Peyer's patch (tissue), 4 donors: ENCODE results near the gene ISLR2.

Source experiments
- POLR2A ChIP-seq, 2 donors: fragments of 450-650 bp; IDR thresholded peaks; one replicate each; pipeline ENCODE4 v1.5.1; 2017; ENCODE audit warnings: antibody characterized with exemption in 2 of 2, mild to moderate bottlenecking in 2 of 2, moderate library complexity in 2 of 2
- TF ChIP-seq, protein P1 (sequence below), 6 experiments: fragments of 450-650 bp in 4 of 6; fragments of 200-600 bp in 2 of 6; sonication (generic) in 1 of 6; IDR thresholded peaks; one replicate each; pipeline ENCODE4 v1.5.1; 2017 to 2019; ENCODE audit warnings: antibody characterized with exemption in 6 of 6, mild to moderate bottlenecking in 3 of 6, moderate library complexity in 1 of 6

DNA sequence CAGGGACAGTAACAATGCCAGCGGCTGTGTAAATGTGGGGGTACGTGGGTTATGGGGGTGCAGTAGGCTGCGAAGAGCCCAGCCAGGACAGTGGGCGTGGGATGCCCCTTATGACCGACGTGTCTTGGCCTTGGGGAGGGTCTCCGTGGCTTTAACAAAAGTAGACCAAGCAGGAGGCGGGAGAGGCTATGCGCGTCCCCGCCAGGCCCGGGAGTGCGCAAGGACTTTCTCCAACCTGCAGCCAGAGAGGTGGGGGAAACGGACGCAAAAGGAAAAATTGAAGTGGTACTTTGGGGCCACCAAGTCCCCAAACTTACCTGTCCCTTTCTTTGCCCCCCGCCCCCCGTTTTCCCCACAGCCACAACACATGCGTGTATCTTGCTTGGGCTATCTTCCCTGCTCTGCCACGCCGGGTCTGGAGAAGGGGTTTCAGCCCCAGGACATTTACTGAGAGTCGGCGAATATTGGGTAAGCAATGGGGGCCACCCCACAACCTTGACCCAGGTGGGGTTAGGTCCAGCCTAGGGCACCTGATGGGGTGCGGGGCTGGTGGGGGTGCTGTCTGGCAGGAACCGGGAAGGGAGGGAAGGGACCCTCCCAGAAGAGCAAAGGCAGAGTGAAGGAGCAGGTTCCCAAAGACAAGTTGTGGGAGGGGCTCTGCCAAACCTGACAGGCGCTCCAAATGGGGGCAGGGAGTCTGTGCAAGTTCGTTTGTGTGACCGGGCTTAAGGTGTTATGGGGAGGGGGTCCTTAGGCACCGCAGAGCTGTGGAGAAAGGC lies 652 bp downstream of the ISLR2 start:
- no peak for TF ChIP-seq POLR2A (IDR thresholded peaks at IDR 0.05)
- TF ChIP-seq, protein P1, sequence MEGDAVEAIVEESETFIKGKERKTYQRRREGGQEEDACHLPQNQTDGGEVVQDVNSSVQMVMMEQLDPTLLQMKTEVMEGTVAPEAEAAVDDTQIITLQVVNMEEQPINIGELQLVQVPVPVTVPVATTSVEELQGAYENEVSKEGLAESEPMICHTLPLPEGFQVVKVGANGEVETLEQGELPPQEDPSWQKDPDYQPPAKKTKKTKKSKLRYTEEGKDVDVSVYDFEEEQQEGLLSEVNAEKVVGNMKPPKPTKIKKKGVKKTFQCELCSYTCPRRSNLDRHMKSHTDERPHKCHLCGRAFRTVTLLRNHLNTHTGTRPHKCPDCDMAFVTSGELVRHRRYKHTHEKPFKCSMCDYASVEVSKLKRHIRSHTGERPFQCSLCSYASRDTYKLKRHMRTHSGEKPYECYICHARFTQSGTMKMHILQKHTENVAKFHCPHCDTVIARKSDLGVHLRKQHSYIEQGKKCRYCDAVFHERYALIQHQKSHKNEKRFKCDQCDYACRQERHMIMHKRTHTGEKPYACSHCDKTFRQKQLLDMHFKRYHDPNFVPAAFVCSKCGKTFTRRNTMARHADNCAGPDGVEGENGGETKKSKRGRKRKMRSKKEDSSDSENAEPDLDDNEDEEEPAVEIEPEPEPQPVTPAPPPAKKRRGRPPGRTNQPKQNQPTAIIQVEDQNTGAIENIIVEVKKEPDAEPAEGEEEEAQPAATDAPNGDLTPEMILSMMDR (IDR thresholded peaks at IDR 0.05) = no peak
